Mesothelial cell of epicardium (in vitro differentiated cells): ENCODE measurements around the gene SPOCK1. TPM values are rescaled to one million over a fixed set of nuclear protein-coding genes. Genes with fewer than 3 reads are reported as not detected.

Experiments
- DNase-seq, 2 experiments: peaks; one replicate each; pipeline ENCODE4 v3.0.0; 2021; ENCODE audit warnings: low spot score in 2 of 2; ENCODE audit not compliant: unreplicated experiment in 2 of 2
- H3K27ac Mint-ChIP-seq: 2 replicates; pipeline ENCODE4 v1.8.0; 2021; ENCODE audit warnings: mixed read lengths
- H3K27me3 Mint-ChIP-seq: 2 replicates; pipeline ENCODE4 v1.8.0; 2021; ENCODE audit warnings: low read depth, mixed read lengths
- H3K36me3 Mint-ChIP-seq: 2 replicates; pipeline ENCODE4 v1.8.0; 2021; ENCODE audit warnings: mixed read lengths
- H3K4me1 Mint-ChIP-seq: 2 replicates; pipeline ENCODE4 v1.8.0; 2021; ENCODE audit warnings: mixed read lengths
- H3K4me3 Mint-ChIP-seq: 2 replicates; pipeline ENCODE4 v1.8.0; 2021; ENCODE audit warnings: mild to moderate bottlenecking, moderate library complexity, mixed read lengths
- H3K9me3 Mint-ChIP-seq: 2 replicates; pipeline ENCODE4 v1.8.0; 2021; ENCODE audit warnings: mixed read lengths
- total RNA-seq: library from RNA; stranded (reverse); gene quantifications from 3 replicates; pipeline ENCODE4 v1.2.1, GENCODE V29; 2021
- TF ChIP-seq, protein P1 (sequence below): fragments of 200-600 bp; sonication (generic); IDR thresholded peaks from one replicate; pipeline ENCODE4 v1.5.0; 2021; ENCODE audit warnings: antibody characterized with exemption; ENCODE audit not compliant: unreplicated experiment

SPOCK1 gene
- total RNA-seq, 1 donor from 2014 or later: 6.6 TPM

DNA sequence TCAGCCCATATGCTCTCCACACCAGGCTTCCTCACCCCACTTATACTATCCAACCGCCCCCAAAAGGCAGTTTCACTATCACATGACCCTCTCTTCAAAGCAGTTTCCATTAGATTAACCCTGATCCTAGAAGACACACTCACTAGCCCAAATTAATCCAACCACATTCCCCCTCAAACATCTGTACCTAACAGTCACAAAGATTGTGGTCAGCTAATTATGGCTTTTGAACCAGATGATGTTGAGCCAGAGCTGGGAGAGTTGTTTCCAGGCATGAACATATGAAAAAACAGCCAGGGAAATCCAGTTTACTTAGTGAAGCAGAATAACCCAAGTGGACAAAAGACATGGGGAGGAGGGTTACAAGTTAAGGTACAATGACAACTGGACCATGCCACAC is 131.2 kb downstream of the SPOCK1 start:
- H3K4me1 Mint-ChIP-seq: peaks cover 4% of the 10 kb centered on the region
- H3K27ac Mint-ChIP-seq: no peak overlapping the region
- no peak overlapping the region for H3K4me3 Mint-ChIP-seq
- H3K9me3 Mint-ChIP-seq: no peaks in the 10 kb centered on the region
- H3K36me3 Mint-ChIP-seq: no peaks in the 10 kb centered on the region
- DNase-seq: no peak
- peaks cover 74% of the 10 kb centered on the region for H3K27me3 Mint-ChIP-seq
- TF ChIP-seq, protein P1, sequence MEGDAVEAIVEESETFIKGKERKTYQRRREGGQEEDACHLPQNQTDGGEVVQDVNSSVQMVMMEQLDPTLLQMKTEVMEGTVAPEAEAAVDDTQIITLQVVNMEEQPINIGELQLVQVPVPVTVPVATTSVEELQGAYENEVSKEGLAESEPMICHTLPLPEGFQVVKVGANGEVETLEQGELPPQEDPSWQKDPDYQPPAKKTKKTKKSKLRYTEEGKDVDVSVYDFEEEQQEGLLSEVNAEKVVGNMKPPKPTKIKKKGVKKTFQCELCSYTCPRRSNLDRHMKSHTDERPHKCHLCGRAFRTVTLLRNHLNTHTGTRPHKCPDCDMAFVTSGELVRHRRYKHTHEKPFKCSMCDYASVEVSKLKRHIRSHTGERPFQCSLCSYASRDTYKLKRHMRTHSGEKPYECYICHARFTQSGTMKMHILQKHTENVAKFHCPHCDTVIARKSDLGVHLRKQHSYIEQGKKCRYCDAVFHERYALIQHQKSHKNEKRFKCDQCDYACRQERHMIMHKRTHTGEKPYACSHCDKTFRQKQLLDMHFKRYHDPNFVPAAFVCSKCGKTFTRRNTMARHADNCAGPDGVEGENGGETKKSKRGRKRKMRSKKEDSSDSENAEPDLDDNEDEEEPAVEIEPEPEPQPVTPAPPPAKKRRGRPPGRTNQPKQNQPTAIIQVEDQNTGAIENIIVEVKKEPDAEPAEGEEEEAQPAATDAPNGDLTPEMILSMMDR: no peak

DNA sequence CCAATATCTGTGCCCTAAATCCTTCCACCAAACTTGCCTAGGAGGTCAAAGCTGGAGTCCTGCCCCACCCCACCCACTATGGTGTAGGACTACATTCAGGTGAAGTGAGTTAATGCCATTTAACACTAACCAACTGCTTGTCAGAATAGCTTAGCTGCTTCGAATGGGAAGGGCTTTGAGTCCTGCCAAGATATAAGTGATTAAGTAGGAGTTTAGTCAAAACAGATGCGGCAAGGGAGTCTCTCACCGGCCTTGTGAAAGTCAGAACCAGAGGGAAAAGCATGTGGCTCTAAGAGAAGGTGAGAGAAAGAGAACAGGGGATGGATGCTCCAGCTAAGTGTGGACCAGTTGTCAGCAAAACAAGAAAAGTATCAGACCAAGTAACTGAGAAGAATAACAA is 132.6 kb downstream of the SPOCK1 start:
- Mint-ChIP-seq H3K27me3 (peaks cover 78% of the 10 kb centered on the region), H3K9me3 (no peaks in the 10 kb centered on the region), H3K4me1 (peaks cover 4% of the 10 kb centered on the region), H3K4me3 (no peak overlapping the region), H3K27ac (no peak overlapping the region), H3K36me3 (no peaks in the 10 kb centered on the region)
- TF ChIP-seq, protein P1: no peak
- DNase-seq: no peak

DNA sequence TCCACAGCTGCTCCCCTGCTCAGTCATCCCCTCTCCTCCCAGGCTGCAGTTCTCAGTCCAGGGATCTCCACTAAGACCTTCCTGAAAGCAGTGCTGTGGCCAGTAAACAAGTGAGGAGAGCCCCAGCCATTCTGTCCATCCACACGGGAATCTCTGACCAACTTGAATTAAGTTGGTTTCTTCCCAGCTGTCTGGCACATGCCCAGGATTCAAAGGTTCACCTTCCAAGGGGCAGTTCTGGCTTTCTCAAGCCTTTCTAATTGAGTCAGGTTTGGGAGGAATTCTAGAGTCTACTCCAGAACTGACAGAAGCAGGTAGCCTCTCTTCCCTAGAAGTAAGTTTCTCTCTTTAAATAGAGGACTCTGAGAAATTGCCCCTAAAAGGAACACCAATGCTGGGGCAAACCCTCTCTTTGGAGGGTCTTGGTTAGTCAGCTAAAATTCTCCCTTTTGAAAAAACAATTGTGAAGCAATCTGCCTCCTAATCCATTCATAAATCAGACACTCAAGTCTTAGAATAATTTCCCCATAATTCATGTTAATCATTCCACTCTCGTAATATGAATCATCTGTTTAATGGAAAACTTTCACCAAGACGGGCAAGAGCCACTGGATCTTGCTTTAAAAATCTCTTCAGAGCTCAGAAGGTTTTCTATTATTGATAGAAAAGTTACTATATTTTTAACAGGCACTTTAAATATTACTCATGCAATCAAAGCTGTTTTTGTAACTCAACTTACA is 133.8 kb downstream of the SPOCK1 start:
- DNase-seq: no peak
- H3K36me3 Mint-ChIP-seq: no peaks in the 10 kb centered on the region
- no peak overlapping the region for H3K27ac Mint-ChIP-seq
- no peaks in the 10 kb centered on the region for H3K9me3 Mint-ChIP-seq
- TF ChIP-seq, protein P1: no peak
- H3K4me1 Mint-ChIP-seq: peaks cover 4% of the 10 kb centered on the region
- H3K27me3 Mint-ChIP-seq: peaks cover 79% of the 10 kb centered on the region
- H3K4me3 Mint-ChIP-seq: no peak overlapping the region

DNA sequence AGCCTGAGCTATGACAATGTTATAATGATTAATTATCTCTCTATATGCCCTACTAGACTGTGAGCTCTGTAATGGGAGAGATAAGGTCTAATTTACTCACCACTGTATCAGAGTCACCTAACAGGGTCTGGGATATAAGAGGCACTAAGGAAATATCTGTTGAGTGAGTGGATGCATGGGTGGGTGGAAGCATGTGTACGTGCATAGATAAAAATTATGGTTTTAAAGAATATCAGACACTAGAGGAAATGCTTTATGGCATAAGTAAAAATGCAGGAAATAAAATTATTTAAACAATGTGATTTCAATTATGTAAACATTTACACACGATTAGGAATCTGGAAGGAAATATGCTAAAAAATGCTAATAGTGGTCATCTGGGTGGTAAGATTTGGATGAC is 137.8 kb downstream of the SPOCK1 start:
- no peaks in the 10 kb centered on the region for H3K4me1 Mint-ChIP-seq
- H3K36me3 Mint-ChIP-seq: no peaks in the 10 kb centered on the region
- H3K27ac Mint-ChIP-seq: no peak overlapping the region
- H3K27me3 Mint-ChIP-seq: peaks cover 86% of the 10 kb centered on the region
- no peak overlapping the region for H3K4me3 Mint-ChIP-seq
- no peak for DNase-seq
- TF ChIP-seq, protein P1: no peak
- H3K9me3 Mint-ChIP-seq: no peaks in the 10 kb centered on the region

DNA sequence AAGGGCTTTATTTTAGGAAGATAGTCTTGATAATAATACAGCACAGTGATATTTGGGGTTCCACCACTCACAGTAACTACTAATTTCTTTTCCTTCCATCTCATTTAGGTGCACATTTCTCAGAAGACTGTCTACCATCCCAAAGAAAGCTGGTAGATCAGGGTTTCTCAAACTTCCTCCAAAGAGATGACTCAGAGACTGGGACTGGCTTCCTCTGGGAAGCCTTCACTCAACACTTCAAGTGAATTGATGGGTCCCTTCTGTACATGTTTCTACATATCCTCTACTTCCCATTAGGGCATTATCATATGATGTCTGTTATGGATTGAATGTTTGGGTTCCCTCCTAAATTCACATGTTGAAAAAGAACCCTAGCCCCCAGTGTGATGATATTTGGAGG is 138.5 kb downstream of the SPOCK1 start:
- TF ChIP-seq, protein P1: no peak
- Mint-ChIP-seq H3K4me3 (no peak overlapping the region), H3K27ac (no peak overlapping the region), H3K36me3 (no peaks in the 10 kb centered on the region), H3K9me3 (no peaks in the 10 kb centered on the region), H3K27me3 (peaks cover 88% of the 10 kb centered on the region), H3K4me1 (no peaks in the 10 kb centered on the region)
- no peak for DNase-seq
